Measurements from ENCODE around the gene HAUS1.
"Not testable (repeated sequence)": the region's sequence is repeated elsewhere in the genome, so short reads cannot be mapped to it uniquely, and the experiment has no call there.

The HAUS1 gene

GRCh38 chr18:46088501-46088900 lies 15.7 kb upstream of the HAUS1 start:
- H3K9me3 ChIP-seq (ENCODE audit: control insufficient read depth, insufficient read depth, low read length); H3K27me3 ChIP-seq (ENCODE audit: control insufficient read depth, insufficient read depth, low read length); DNase-seq (ENCODE audit: low read depth, low spot score); H3K4me3 ChIP-seq (ENCODE audit: low read length); H3K27ac ChIP-seq (ENCODE audit: low read length); H3K4me1 ChIP-seq (ENCODE audit: control insufficient read depth, insufficient read depth, low read length): not testable (repeated sequence)
- WGBS (ENCODE audit: insufficient coverage, insufficient read length), result no CpG with 5 or more reads among the region's 8 CpGs
- peaks cover 46% of the 10 kb centered on the region for H3K36me3 ChIP-seq (ENCODE audit: control insufficient read depth, insufficient read depth, low read length)

GRCh38 chr18:46095532-46095931 lies 8.7 kb upstream of the HAUS1 start:
- H3K4me1 ChIP-seq (ENCODE audit: control insufficient read depth, insufficient read depth, low read length), result no peaks in the 10 kb centered on the region
- no CpG with 5 or more reads among the region's 10 CpGs for WGBS (ENCODE audit: insufficient coverage, insufficient read length)
- no peak for DNase-seq (ENCODE audit: low read depth, low spot score)
- no peak overlapping the region for H3K4me3 ChIP-seq (ENCODE audit: low read length)
- H3K36me3 ChIP-seq (ENCODE audit: control insufficient read depth, insufficient read depth, low read length), result peaks cover 6% of the 10 kb centered on the region; the same call in 1 of the 2 replicates
- H3K9me3 ChIP-seq (ENCODE audit: control insufficient read depth, insufficient read depth, low read length), result no peaks in the 10 kb centered on the region
- H3K27ac ChIP-seq (ENCODE audit: low read length), result no peak overlapping the region
- H3K27me3 ChIP-seq (ENCODE audit: control insufficient read depth, insufficient read depth, low read length), result no peaks in the 10 kb centered on the region

DNA sequence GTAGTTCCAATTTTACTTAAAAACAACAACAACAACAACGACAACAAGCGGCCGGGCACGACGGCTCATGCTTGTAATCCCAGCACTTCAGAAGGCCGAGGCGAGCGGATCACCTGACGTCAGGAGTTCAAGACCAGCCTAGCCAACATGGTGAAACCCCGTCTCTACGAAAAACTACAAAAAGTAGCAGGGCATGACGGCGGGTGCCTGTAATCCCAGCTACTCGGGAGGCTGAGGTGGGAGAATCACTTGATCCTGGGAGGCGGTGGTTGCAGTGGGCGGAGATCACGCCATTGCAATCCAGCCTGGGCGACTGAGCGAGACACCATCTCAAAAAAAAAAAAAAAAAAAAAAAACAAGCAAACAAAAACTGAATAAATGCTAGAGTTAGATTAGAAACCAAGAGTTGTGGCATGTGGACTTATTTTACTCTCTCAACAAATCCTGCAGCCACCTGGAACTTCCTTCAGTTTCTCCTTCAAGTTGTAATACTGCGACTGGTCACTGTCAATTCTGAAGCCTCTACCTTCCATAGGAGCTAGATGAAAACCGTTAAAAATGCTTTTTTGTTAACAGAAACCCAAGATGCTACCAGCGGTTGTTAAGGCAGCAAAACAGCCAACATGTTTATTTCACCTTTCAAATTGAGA lies 7.4 kb upstream of the HAUS1 start:
- Histone ChIP-seq H3K27ac (ENCODE audit: low read length) (no peak overlapping the region), H3K9me3 (ENCODE audit: control insufficient read depth, insufficient read depth, low read length) (no peaks in the 10 kb centered on the region), H3K4me1 (ENCODE audit: control insufficient read depth, insufficient read depth, low read length) (no peaks in the 10 kb centered on the region), H3K4me3 (ENCODE audit: low read length) (peak overlapping the region; percentile 98; the same call in 1 of the 2 replicates), H3K36me3 (ENCODE audit: control insufficient read depth, insufficient read depth, low read length) (peaks cover 4% of the 10 kb centered on the region; the same call in 1 of the 2 replicates), H3K27me3 (ENCODE audit: control insufficient read depth, insufficient read depth, low read length) (no peaks in the 10 kb centered on the region)
- DNase-seq (ENCODE audit: low read depth, low spot score), result no peak
- no CpG with 5 or more reads among the region's 22 CpGs for WGBS (ENCODE audit: insufficient coverage, insufficient read length)

DNA sequence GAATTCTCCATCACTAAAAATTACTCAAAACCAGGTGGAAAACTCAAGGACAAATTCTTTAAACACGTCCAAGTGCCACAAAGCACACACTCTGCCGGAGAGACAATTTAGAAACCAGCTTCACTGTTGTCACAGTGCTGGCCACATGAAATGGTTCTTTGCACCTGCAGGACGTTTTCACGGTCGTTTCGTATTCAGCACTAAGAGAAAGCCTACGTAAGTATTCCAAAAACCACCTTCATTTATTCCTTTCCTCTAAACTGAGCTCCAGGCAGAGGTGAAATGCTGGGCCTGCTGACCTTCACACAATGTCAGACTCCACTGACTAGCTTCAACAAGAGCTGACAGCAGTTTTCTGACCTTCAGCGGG lies 6.8 kb upstream of the HAUS1 start:
- DNase-seq (ENCODE audit: low read depth, low spot score), result no peak
- peaks cover 3% of the 10 kb centered on the region; the same call in 1 of the 2 replicates for H3K36me3 ChIP-seq (ENCODE audit: control insufficient read depth, insufficient read depth, low read length)
- no peaks in the 10 kb centered on the region for H3K27me3 ChIP-seq (ENCODE audit: control insufficient read depth, insufficient read depth, low read length)
- H3K4me3 ChIP-seq (ENCODE audit: low read length), result peak overlapping the region; percentile 98; the same call in 1 of the 2 replicates
- H3K27ac ChIP-seq (ENCODE audit: low read length), result no peak overlapping the region
- no CpG with 5 or more reads among the region's 8 CpGs for WGBS (ENCODE audit: insufficient coverage, insufficient read length)
- H3K4me1 ChIP-seq (ENCODE audit: control insufficient read depth, insufficient read depth, low read length), result no peaks in the 10 kb centered on the region
- H3K9me3 ChIP-seq (ENCODE audit: control insufficient read depth, insufficient read depth, low read length), result no peaks in the 10 kb centered on the region

- Histone ChIP-seq H3K9me3 (ENCODE audit: control insufficient read depth, insufficient read depth, low read length) (no peaks in the 10 kb centered on the region), H3K4me1 (ENCODE audit: control insufficient read depth, insufficient read depth, low read length) (no peaks in the 10 kb centered on the region), H3K27me3 (ENCODE audit: control insufficient read depth, insufficient read depth, low read length) (no peaks in the 10 kb centered on the region), H3K36me3 (ENCODE audit: control insufficient read depth, insufficient read depth, low read length) (peaks cover 3% of the 10 kb centered on the region; the same call in 1 of the 2 replicates), H3K27ac (ENCODE audit: low read length) (no peak within 1 kb of the TSS), H3K4me3 (ENCODE audit: low read length) (peak within 1 kb of the TSS; percentile 98)
- DNase-seq (ENCODE audit: low read depth, low spot score), result no peak
- WGBS (ENCODE audit: insufficient coverage, insufficient read length), result no CpG with 5 or more reads among the region's 53 CpGs
Observed at GRCh38 chr18:46097801-46098615, 6.2 kb upstream of the HAUS1 start, which contains the start of gene ATP5F1A. Gene ATP5F1A, minus strand, starts transcription at chr18:46098296. Its CDS starts 65 bp downstream, at chr18:46098231.

DNA sequence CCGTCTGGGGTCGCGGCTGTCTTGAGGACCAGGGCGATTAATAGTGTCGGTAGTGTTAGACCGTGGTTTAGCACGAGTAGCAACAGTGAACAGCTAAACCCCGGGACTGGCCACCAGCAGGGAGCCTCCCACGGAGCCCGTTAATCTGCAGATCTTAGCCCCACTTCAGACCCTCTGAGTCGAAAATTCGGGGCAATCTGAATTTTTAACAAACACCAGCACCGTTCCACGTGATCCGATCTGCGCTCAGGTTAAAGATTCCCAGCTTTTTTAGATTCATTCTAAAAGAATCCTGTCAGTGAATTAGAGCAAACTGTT lies 5.6 kb upstream of the HAUS1 start:
- H3K27me3 ChIP-seq (ENCODE audit: control insufficient read depth, insufficient read depth, low read length), result no peaks in the 10 kb centered on the region
- peak overlapping the region; percentile 24; the same call in 1 of the 2 replicates for H3K4me3 ChIP-seq (ENCODE audit: low read length)
- peaks cover 3% of the 10 kb centered on the region; the same call in 1 of the 2 replicates for H3K36me3 ChIP-seq (ENCODE audit: control insufficient read depth, insufficient read depth, low read length)
- no peak overlapping the region for H3K27ac ChIP-seq (ENCODE audit: low read length)
- no peaks in the 10 kb centered on the region for H3K9me3 ChIP-seq (ENCODE audit: control insufficient read depth, insufficient read depth, low read length)
- no peak for DNase-seq (ENCODE audit: low read depth, low spot score)
- no peaks in the 10 kb centered on the region for H3K4me1 ChIP-seq (ENCODE audit: control insufficient read depth, insufficient read depth, low read length)
- WGBS (ENCODE audit: insufficient coverage, insufficient read length), result no CpG with 5 or more reads among the region's 16 CpGs

GRCh38 chr18:46099463-46099862 lies 4.7 kb upstream of the HAUS1 start:
- DNase-seq (ENCODE audit: low read depth, low spot score), result no peak
- no peak overlapping the region for H3K27ac ChIP-seq (ENCODE audit: low read length)
- H3K4me1 ChIP-seq (ENCODE audit: control insufficient read depth, insufficient read depth, low read length), result no peaks in the 10 kb centered on the region
- H3K9me3 ChIP-seq (ENCODE audit: control insufficient read depth, insufficient read depth, low read length), result no peaks in the 10 kb centered on the region
- WGBS (ENCODE audit: insufficient coverage, insufficient read length), result no CpG with 5 or more reads among the region's 8 CpGs
- H3K27me3 ChIP-seq (ENCODE audit: control insufficient read depth, insufficient read depth, low read length), result no peaks in the 10 kb centered on the region
- H3K4me3 ChIP-seq (ENCODE audit: low read length), result no peak overlapping the region
- no peaks in the 10 kb centered on the region for H3K36me3 ChIP-seq (ENCODE audit: control insufficient read depth, insufficient read depth, low read length)

DNA sequence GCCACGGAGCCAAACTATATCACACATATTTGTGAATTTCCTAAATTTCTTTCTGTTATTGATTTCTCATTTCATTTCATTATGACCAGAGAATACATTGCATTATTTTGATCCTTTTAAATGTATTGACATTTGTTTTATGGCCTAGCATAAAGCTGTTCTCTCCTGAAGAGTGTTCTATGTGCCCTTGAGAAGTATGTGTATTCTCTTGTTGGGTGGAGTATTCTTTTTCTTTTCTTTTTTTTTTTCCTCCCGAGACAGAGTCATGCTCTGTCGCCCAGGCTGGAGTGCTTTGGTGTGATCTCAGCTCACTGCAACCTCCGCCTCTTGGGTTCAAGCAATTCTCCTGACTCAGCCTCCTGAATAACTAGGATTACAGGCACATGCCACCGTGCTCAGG lies 5.2 kb downstream of the HAUS1 start:
- Histone ChIP-seq H3K27me3 (ENCODE audit: control insufficient read depth, insufficient read depth, low read length) (no peaks in the 10 kb centered on the region), H3K4me1 (ENCODE audit: control insufficient read depth, insufficient read depth, low read length) (no peaks in the 10 kb centered on the region), H3K4me3 (ENCODE audit: low read length) (no peak overlapping the region), H3K27ac (ENCODE audit: low read length) (no peak overlapping the region), H3K36me3 (ENCODE audit: control insufficient read depth, insufficient read depth, low read length) (peaks cover 2% of the 10 kb centered on the region; the same call in 1 of the 2 replicates), H3K9me3 (ENCODE audit: control insufficient read depth, insufficient read depth, low read length) (no peaks in the 10 kb centered on the region)
- WGBS (ENCODE audit: insufficient coverage, insufficient read length), result no CpG with 5 or more reads among the region's 5 CpGs
- DNase-seq (ENCODE audit: low read depth, low spot score), result no peak

DNA sequence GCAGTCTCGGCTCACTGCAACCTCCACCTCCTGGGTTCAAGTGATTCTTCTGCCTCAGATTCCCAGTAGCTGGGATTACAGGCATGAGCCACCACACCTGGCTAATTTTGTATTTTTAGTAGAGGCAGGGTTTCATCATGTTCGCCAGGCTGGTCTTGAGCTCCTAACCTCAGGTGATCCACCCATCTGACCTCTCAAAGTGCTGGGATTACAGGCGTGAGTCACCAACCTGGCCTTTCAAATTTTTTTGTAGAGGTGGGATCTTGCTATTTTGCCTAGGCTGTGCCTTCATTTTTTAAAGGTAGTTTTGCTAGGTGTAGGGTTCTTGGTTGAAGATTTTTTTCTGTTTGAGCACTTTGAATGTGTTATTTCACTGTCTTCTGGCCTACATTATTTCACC lies 6.2 kb downstream of the HAUS1 start:
- Histone ChIP-seq H3K27ac (ENCODE audit: low read length) (no peak overlapping the region), H3K36me3 (ENCODE audit: control insufficient read depth, insufficient read depth, low read length) (peaks cover 2% of the 10 kb centered on the region; the same call in 1 of the 2 replicates)
- WGBS (ENCODE audit: insufficient coverage, insufficient read length), result no CpG with 5 or more reads among the region's 3 CpGs

GRCh38 chr18:46113751-46114150 lies 9.6 kb downstream of the HAUS1 start:
- Histone ChIP-seq H3K4me3 (ENCODE audit: low read length) (no peak overlapping the region), H3K27me3 (ENCODE audit: control insufficient read depth, insufficient read depth, low read length) (no peaks in the 10 kb centered on the region), H3K9me3 (ENCODE audit: control insufficient read depth, insufficient read depth, low read length) (no peaks in the 10 kb centered on the region), H3K36me3 (ENCODE audit: control insufficient read depth, insufficient read depth, low read length) (peaks cover 2% of the 10 kb centered on the region; the same call in 1 of the 2 replicates), H3K27ac (ENCODE audit: low read length) (no peak overlapping the region), H3K4me1 (ENCODE audit: control insufficient read depth, insufficient read depth, low read length) (no peaks in the 10 kb centered on the region)
- DNase-seq (ENCODE audit: low read depth, low spot score), result no peak
- WGBS (ENCODE audit: insufficient coverage, insufficient read length), result no CpG with 5 or more reads among the region's 1 CpG

More for the DNA sequence above, 6.2 kb downstream of the HAUS1 start:
- no peaks in the 10 kb centered on the region for H3K4me1 ChIP-seq (ENCODE audit: control insufficient read depth, insufficient read depth, low read length)
- no peak for DNase-seq (ENCODE audit: low read depth, low spot score)
- H3K27me3 ChIP-seq (ENCODE audit: control insufficient read depth, insufficient read depth, low read length), result no peaks in the 10 kb centered on the region
- H3K9me3 ChIP-seq (ENCODE audit: control insufficient read depth, insufficient read depth, low read length), result no peaks in the 10 kb centered on the region
- no peak overlapping the region for H3K4me3 ChIP-seq (ENCODE audit: low read length)
